ENCODE measurements around the gene ADTRP. TPM values are rescaled to one million over a fixed set of nuclear protein-coding genes. Genes with fewer than 3 reads are reported as not detected.

ADTRP gene
- total RNA-seq, 1 donor from 2014 or later = 3.4 TPM

GRCh38 chr6:11808054-11808453, 29.5 kb upstream of the ADTRP start:
- no peaks in the 10 kb centered on the region for H3K36me3 Mint-ChIP-seq
- no peak overlapping the region for H3K4me3 Mint-ChIP-seq
- no peak overlapping the region for H3K27ac Mint-ChIP-seq
- no peaks in the 10 kb centered on the region for H3K27me3 Mint-ChIP-seq (ENCODE audit: low read depth)
- no peak for TF ChIP-seq CTCF (IDR thresholded peaks at IDR 0.05; ENCODE audit: unreplicated experiment)
- peaks cover 35% of the 10 kb centered on the region for H3K4me1 Mint-ChIP-seq
- no peaks in the 10 kb centered on the region for H3K9me3 Mint-ChIP-seq
- no peak for DNase-seq (ENCODE audit: low spot score in 2 of 2, unreplicated experiment in 2 of 2)

GRCh38 chr6:11806561-11807317, 28.1 kb upstream of the ADTRP start:
- no peak for TF ChIP-seq CTCF (IDR thresholded peaks at IDR 0.05; ENCODE audit: unreplicated experiment)
- Mint-ChIP-seq H3K4me3 (no peak overlapping the region), H3K27me3 (ENCODE audit: low read depth) (no peaks in the 10 kb centered on the region), H3K27ac (no peak overlapping the region), H3K9me3 (no peaks in the 10 kb centered on the region), H3K4me1 (peaks cover 33% of the 10 kb centered on the region), H3K36me3 (no peaks in the 10 kb centered on the region)
- no peak for DNase-seq (ENCODE audit: low spot score in 2 of 2, unreplicated experiment in 2 of 2)

- H3K4me3 Mint-ChIP-seq = no peak overlapping the region
- no peaks in the 10 kb centered on the region for H3K27me3 Mint-ChIP-seq (ENCODE audit: low read depth)
- H3K4me1 Mint-ChIP-seq = peaks cover 21% of the 10 kb centered on the region
- no peak overlapping the region for H3K27ac Mint-ChIP-seq
- H3K9me3 Mint-ChIP-seq = no peaks in the 10 kb centered on the region
- no peak for DNase-seq (ENCODE audit: low spot score in 2 of 2, unreplicated experiment in 2 of 2)
- H3K36me3 Mint-ChIP-seq = no peaks in the 10 kb centered on the region
- TF ChIP-seq CTCF (IDR thresholded peaks at IDR 0.05; ENCODE audit: unreplicated experiment) = no peak
Measured at GRCh38 chr6:11805259-11806053, 26.9 kb upstream of the ADTRP start.

- H3K27ac Mint-ChIP-seq = no peak overlapping the region
- no peaks in the 10 kb centered on the region for H3K9me3 Mint-ChIP-seq
- H3K36me3 Mint-ChIP-seq = no peaks in the 10 kb centered on the region
- no peak overlapping the region for H3K4me3 Mint-ChIP-seq
- peaks cover 14% of the 10 kb centered on the region for H3K4me1 Mint-ChIP-seq
- no peak for TF ChIP-seq CTCF (IDR thresholded peaks at IDR 0.05; ENCODE audit: unreplicated experiment)
- H3K27me3 Mint-ChIP-seq (ENCODE audit: low read depth) = no peaks in the 10 kb centered on the region
- no peak for DNase-seq (ENCODE audit: low spot score in 2 of 2, unreplicated experiment in 2 of 2)
Measured at GRCh38 chr6:11804701-11805100, 26.1 kb upstream of the ADTRP start.

- Mint-ChIP-seq H3K36me3 (no peaks in the 10 kb centered on the region), H3K27me3 (ENCODE audit: low read depth) (no peaks in the 10 kb centered on the region), H3K9me3 (no peaks in the 10 kb centered on the region), H3K4me3 (no peak overlapping the region), H3K27ac (peak overlapping the region; percentile 30), H3K4me1 (peaks cover 10% of the 10 kb centered on the region)
- no peak for DNase-seq (ENCODE audit: low spot score in 2 of 2, unreplicated experiment in 2 of 2)
- TF ChIP-seq CTCF (IDR thresholded peaks at IDR 0.05; ENCODE audit: unreplicated experiment) = no peak
Measured at GRCh38 chr6:11804135-11804534, 25.5 kb upstream of the ADTRP start.

Measured in mesothelial cell of epicardium (in vitro differentiated cells).